Tibial nerve (tissue), 3 donors: ENCODE measurements around the gene RNF225.

Source experiments
- POLR2A ChIP-seq, 2 donors: fragments of 450-650 bp; IDR thresholded peaks; one replicate each; pipeline ENCODE4 v1.6.1; 2017; ENCODE audit warnings: antibody characterized with exemption in 2 of 2, mild to moderate bottlenecking in 2 of 2, moderate library complexity in 2 of 2
- TF ChIP-seq, protein P1 (sequence below), 5 experiments: fragments of 200-600 bp in 3 of 5; fragments of 450-650 bp in 2 of 5; sonication (generic) in 3 of 5; IDR thresholded peaks; one replicate each; pipeline ENCODE4 v1.5.1; 2016 to 2019; ENCODE audit warnings: antibody characterized with exemption in 5 of 5, mild to moderate bottlenecking in 3 of 5, moderate library complexity in 2 of 5

DNA sequence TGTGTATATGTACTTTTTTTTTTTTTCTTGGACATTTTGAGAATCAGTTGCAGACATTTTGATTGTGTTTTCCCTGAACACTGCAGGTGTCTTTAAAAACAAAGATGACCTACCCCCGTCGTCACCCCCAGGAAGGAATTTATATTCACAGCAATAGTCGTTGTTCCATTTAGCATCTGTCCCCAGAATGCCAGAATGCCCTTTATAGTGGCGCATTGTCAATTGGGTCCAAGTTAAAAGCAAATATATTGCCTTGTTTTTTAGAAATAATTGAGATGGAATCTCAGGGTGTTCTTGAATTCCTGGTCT is 1.8 kb upstream of the RNF225 start:
- TF ChIP-seq, protein P1, sequence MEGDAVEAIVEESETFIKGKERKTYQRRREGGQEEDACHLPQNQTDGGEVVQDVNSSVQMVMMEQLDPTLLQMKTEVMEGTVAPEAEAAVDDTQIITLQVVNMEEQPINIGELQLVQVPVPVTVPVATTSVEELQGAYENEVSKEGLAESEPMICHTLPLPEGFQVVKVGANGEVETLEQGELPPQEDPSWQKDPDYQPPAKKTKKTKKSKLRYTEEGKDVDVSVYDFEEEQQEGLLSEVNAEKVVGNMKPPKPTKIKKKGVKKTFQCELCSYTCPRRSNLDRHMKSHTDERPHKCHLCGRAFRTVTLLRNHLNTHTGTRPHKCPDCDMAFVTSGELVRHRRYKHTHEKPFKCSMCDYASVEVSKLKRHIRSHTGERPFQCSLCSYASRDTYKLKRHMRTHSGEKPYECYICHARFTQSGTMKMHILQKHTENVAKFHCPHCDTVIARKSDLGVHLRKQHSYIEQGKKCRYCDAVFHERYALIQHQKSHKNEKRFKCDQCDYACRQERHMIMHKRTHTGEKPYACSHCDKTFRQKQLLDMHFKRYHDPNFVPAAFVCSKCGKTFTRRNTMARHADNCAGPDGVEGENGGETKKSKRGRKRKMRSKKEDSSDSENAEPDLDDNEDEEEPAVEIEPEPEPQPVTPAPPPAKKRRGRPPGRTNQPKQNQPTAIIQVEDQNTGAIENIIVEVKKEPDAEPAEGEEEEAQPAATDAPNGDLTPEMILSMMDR (IDR thresholded peaks at IDR 0.05), result no peak
- no peak for TF ChIP-seq POLR2A (IDR thresholded peaks at IDR 0.05)
